ENCODE results near the gene TNNT2.

TNNT2 gene

DNA sequence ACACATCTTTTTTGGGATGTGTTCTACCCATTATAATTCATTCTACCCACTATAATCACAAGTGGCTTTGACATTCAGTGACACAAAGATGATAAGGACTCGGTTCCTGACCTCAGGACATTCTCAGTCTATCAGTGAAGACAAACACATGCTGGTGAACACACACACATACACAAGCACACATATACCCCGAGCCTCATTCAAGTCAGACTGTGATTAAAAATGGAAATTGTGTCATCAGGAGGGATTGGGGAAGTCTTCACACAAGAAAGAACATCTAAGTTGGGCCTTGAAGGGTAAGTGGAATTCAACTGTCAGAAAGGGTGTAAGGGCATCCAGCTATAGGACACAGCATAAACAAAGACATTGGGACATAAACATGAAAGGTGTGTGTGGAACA, 24.2 kb upstream of the TNNT2 start:
- DNase-seq (ENCODE audit: low read depth) = no peak

- DNase-seq (ENCODE audit: low read depth) = no peak
These were observed 23.4 kb upstream of the TNNT2 start for GRCh38 chr1:201400852-201401230.

- no peak for DNase-seq (ENCODE audit: low read depth)
These were observed 22.9 kb upstream of the TNNT2 start for GRCh38 chr1:201400212-201400851.

GRCh38 chr1:201399352-201400126, 22.1 kb upstream of the TNNT2 start:
- DNase-seq (ENCODE audit: low read depth) = no peak

GRCh38 chr1:201399018-201399351, 21.5 kb upstream of the TNNT2 start, which contains the start of gene LAD1:
TSS of gene LAD1 (minus strand) at chr1:201399324. CDS start at chr1:201399306, 18 bp downstream.
- DNase-seq (ENCODE audit: low read depth) = no peak

DNA sequence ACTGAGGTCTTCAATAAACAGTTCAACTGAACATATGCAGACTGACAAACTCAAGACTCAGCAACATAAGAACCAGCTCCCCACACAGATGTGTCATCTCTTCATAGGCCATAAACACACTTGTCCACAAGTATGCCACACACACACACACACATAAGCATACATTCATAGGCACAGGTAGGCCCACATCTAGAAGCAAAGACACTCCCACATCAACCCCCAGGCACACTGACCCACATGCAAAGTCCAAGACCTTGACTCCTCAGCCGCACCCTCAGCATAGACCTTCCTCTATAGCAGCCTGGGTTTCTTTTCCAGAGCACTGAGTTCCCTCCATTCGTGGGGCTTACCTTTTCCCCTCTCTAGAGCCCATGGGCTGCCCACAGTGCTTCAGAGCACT, 20.2 kb upstream of the TNNT2 start:
- DNase-seq (ENCODE audit: low read depth) = no peak

GRCh38 chr1:201396861-201397464, 19.5 kb upstream of the TNNT2 start:
- no peak for DNase-seq (ENCODE audit: low read depth)

- DNase-seq (ENCODE audit: low read depth) = no peak
These were observed 18.5 kb upstream of the TNNT2 start for GRCh38 chr1:201395936-201396335.

DNA sequence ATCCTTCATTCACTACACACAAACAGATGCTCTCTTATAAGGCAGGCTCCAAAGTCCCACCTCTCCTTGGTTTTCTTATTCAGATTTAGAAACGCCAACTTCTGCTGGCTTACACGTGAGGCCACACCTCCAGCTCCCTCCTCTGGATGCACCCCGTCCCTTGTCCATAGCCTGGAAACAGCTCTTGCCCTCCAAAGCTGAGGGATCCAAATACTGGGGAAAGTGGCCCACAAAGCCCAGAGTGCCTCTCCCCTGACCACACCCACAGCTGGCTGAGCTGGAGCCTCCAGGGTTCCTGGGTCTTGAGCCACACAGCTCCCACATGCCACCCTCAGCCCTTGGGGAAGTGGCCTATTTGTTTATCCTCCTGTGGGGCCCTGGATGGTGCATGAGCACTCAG, 17.1 kb upstream of the TNNT2 start:
- DNase-seq (ENCODE audit: low read depth) = no peak

- no peak for DNase-seq (ENCODE audit: low read depth)
These were observed 15.6 kb upstream of the TNNT2 start for GRCh38 chr1:201393076-201393475.

- no peak for DNase-seq (ENCODE audit: low read depth)
These were observed 14.4 kb upstream of the TNNT2 start for GRCh38 chr1:201391651-201392511.

DNA sequence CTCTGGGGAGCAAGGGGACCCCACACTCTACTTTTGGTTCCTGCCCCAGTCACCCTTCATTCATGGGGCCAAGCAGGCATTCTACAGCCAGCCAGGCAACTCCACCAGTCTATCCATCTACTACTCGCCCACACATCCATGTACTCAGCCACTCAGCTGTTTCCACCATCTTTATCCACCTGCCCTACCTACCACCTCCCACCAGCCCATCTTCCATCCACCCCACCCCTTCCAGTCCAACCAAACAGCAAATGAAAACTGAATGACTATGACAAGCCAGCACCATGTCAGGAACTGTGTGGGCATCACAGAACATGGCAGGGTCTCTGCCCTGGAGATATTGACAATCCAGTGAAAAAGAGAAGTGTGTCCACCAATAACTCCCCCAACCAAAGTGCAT, 13.7 kb upstream of the TNNT2 start:
- no peak for DNase-seq (ENCODE audit: low read depth)

DNA sequence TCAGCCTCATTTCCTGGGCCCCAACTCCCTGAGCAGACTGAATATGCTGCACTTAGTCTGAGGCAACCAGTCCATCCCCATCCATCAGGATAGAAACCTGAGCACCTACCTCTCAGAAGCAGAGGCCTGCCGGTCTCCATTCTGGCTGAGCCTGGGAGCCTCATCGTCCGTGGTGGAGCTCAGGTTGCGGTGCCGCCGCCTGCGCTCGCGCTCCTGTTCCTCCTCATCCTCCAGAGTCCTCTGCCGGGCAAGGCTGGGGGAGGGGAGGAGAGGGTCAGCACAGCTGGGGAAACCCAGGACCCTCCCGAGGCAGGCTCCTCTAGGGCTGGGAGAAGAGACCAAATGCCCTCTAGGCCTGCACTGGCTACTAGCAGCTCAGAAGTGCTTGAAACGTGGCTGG, 11.6 kb upstream of the TNNT2 start:
- no peak for DNase-seq (ENCODE audit: low read depth)

GRCh38 chr1:201386208-201386607, 8.7 kb upstream of the TNNT2 start:
- DNase-seq (ENCODE audit: low read depth) = no peak

DNA sequence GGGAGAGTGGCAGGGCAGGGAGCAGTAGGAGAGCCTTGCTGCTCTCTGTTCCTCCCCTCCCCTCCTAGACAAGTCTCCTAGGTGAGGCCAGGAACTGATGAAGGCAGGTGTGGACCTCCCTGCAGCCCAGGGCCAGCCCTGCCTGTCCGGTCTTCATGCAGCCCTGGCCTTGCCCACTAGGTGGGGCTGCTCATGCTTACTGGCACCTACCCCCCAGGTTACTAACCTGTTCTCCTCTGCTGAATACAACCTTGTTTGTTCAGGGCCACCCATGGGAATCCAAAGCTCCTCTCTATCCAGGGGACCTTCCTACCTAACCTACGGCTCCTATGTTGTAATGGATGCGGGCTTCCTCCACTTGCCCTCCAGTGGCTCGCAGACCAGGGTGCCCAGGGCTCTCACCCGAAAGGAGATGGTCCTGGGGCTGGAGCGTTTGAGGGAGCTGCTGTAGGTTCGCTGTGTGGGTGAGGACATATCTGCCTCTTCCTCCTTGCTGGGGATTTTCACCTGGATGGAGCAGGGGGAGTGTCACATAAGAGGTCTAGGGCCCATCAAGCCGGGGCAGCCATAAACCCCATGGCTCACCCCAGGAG, 7.9 kb upstream of the TNNT2 start:
- no peak for DNase-seq (ENCODE audit: low read depth)

DNA sequence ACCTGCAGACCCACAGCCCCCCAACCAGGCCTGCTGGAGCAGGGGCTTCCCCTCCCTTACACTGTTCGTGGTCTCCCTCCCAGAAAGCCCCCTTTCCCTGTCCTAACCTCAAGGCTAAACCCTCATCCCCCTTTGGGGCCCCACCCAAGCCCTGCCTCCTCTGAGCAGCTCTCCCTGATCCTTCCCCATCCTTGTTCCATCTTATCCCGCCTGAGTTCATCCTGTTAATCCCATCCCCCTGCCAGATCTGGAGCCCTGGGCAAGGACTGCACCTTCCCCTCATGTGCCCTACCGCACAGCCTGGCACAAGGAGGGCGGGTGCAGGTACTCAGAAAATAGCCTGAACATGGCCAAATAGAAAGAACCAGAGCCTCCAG, 6.9 kb upstream of the TNNT2 start:
- no peak for DNase-seq (ENCODE audit: low read depth)

GRCh38 chr1:201383647-201384405, 6.3 kb upstream of the TNNT2 start:
- peak; percentile 82 for DNase-seq (ENCODE audit: low read depth)

DNA sequence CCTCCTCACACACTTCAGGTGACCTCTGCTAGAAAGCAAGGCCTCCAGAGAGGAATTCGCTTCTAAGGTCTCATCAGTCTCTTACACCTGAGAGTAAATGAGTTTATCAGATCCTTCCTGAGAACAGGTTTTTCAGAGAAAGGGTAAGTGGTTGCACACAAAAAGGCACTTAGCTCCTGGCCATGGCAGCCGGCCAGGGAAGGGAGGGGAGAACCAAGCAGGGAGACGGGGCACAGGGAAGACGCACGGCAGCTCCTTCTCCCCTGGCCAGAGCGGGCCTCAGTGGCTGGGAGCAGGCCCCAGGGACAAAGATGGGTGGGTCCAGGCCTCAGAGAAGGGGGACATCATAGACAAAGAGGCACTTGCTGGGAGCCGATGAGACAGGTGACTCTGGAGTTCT, 3.6 kb upstream of the TNNT2 start:
- DNase-seq (ENCODE audit: low read depth) = no peak

- no peak for DNase-seq (ENCODE audit: low read depth)
These were observed 2.3 kb upstream of the TNNT2 start for GRCh38 chr1:201379733-201380242.

GRCh38 chr1:201378804-201379203, 1.3 kb upstream of the TNNT2 start:
- no peak for DNase-seq (ENCODE audit: low read depth)

All from non-pigmented ciliary epithelial cell (primary cell).